Pancreas (tissue), 10 donors: Measurements from ENCODE around the gene MRPS2. TPM values are rescaled to one million over a fixed set of nuclear protein-coding genes. Genes with fewer than 3 reads are reported as not detected.
"Not testable (repeated sequence)": the region's sequence is repeated elsewhere in the genome, so short reads cannot be mapped to it uniquely, and the experiment has no call there.

Source experiments
- ATAC-seq, 4 donors: fragments of 200-7000 bp; cut with Tn5 transposase; one replicate each; pipeline versions ENCODE4 v1.8.0 to v1.9.1; 2020; ENCODE audit warnings: mild to moderate bottlenecking in 4 of 4, moderate library complexity in 4 of 4
- DNase-seq, 6 donors: peaks; one replicate each; pipeline ENCODE4 v3.0.0-alpha.2; 2020
- FAIRE-seq: peaks from 2 replicates; lab custom pipeline; 2012; peaks lifted over from hg19 to GRCh38; lab: Jason Lieb, UNC
- H3K27ac ChIP-seq, 4 donors: fragments of 200-600 bp; sonication (generic); 1 replicate in 3 of 4; 2 replicates in 1 of 4; pipeline versions ENCODE4 v1.5.0 to v1.8.0; 2020
- H3K27me3 ChIP-seq, 4 donors: fragments of 200-600 bp; one replicate each; pipeline ENCODE4 v1.8.0; 2021
- H3K36me3 ChIP-seq, 3 donors: fragments of 200-600 bp; sonication (generic) in 1 of 3; one replicate each; pipeline versions ENCODE4 v1.5.0 to v1.8.0; 2020 to 2021
- H3K4me1 ChIP-seq, 3 donors: fragments of 200-600 bp; one replicate each; pipeline ENCODE4 v1.8.0; 2021
- H3K4me3 ChIP-seq, 4 donors: fragments of 200-600 bp; sonication (generic) in 2 of 4; one replicate each; pipeline versions ENCODE4 v1.5.0 to v1.8.0; 2020 to 2021
- H3K9me3 ChIP-seq, 4 donors: fragments of 200-600 bp; one replicate each; pipeline ENCODE4 v1.8.0; 2021
- WGBS, 2 donors: extraction: QIAGEN DNeasy Blood & Tissue Kit; methylation state at CpG; one replicate each; pipeline ENCODE4 v1.1.7; 2013; 5-methylcytosine and 5-hydroxymethylcytosine counted together
- intact Hi-C, 3 donors: fragments of 100-400 bp; cut with DNase I; formaldehyde crosslinking; loops; one replicate each; pipeline versions ENCODE4 v1.11.1 to v1.14.2; 2022
- polyA plus RNA-seq, 2 donors: library from polyadenylated mRNA; stranded (reverse); fragments of 200-250 nt; gene quantifications; one replicate each; pipeline ENCODE4 v1.2.3, GENCODE V29; 2013
- total RNA-seq, 6 donors: library from RNA; stranded (reverse); fragmentation: NEBNext Ultra II Directional in 4 of 6; extraction: Animal tissue kit (Norgen Biotek cat#: 25700) in 4 of 6; gene quantifications; one replicate each; pipeline versions ENCODE4 v1.2.1 to v1.2.4, GENCODE V29; 2021 to 2023
- TF ChIP-seq, protein P1 (sequence below), 4 donors: fragments of 200-600 bp; sonication (generic) in 3 of 4; IDR thresholded peaks; one replicate each; pipeline versions ENCODE4 v1.5.0 to v1.8.0; 2021; ENCODE audit warnings: antibody characterized with exemption in 4 of 4
- donor health status: healthy with polysubstance abuse.
- donor health status: DM: no; HTN: no; CAD: no; lungs with moderate emphysema.
- donor health status: DM: no; HTN: no; CAD: no.
- donor health status: control.
- donor health status: control.
- donor health status: Bipolar disorder and iron deficiency.
- donor health status: DM: yes; HTN: yes; CAD: no.
- donor health status: DM: no; HTN: no; CAD: no.
- donor health status: DM: no; HTN: no; CAD: no.
- donor health status: DM: yes; HTN: yes; CAD: no.

Gene MRPS2
- total and polyA plus RNA-seq, 8 donors = 16.0 to 34.9 (median 19.1) TPM

DNA sequence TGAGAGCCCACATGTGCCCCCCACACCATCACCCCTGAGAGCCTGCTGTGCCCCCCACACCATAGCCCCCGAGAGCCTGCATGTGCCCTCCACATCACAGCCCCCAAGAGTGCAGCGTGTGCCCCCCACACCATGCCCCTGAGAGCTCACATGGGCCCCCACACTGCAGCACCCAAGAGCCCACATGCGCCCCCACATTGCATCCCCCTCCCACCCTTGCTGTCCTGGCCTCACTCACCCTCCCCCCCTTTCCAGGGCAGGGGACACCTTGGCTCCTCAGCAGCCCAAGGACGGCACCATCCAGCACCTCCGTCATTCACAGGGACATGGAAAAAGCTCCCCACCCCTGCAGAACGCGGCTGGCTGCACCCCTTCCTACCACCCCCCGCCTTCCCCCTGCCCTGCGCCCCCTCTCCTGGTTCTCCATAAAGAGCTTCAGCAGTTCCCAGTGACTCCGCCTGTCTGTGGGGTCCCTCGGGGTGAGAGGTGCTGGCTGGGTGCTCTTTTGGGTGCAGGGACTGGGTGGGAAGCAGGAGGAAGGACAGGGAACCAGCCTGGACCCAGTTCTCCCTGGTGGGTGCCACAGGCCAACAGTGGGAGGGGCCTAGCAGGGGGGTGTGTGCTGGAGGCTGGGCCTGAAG lies 25.7 kb downstream of the MRPS2 start:
- no peak for ATAC-seq
- TF ChIP-seq, protein P1, sequence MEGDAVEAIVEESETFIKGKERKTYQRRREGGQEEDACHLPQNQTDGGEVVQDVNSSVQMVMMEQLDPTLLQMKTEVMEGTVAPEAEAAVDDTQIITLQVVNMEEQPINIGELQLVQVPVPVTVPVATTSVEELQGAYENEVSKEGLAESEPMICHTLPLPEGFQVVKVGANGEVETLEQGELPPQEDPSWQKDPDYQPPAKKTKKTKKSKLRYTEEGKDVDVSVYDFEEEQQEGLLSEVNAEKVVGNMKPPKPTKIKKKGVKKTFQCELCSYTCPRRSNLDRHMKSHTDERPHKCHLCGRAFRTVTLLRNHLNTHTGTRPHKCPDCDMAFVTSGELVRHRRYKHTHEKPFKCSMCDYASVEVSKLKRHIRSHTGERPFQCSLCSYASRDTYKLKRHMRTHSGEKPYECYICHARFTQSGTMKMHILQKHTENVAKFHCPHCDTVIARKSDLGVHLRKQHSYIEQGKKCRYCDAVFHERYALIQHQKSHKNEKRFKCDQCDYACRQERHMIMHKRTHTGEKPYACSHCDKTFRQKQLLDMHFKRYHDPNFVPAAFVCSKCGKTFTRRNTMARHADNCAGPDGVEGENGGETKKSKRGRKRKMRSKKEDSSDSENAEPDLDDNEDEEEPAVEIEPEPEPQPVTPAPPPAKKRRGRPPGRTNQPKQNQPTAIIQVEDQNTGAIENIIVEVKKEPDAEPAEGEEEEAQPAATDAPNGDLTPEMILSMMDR (IDR thresholded peaks at IDR 0.05) = no peak
- Histone ChIP-seq H3K27me3 (no peaks in the 10 kb centered on the region), H3K4me1 (no peaks in the 10 kb centered on the region), H3K9me3 (no peaks in the 10 kb centered on the region), H3K36me3 (no peaks in the 10 kb centered on the region), H3K4me3 (no peak overlapping the region), H3K27ac (no peak overlapping the region)
- FAIRE-seq = no peak
- 49 to 57% methylated on average over 11 of the region's 11 CpGs for WGBS, 2 donors
- intact Hi-C loops = no loop called here
- DNase-seq = no peak

DNA sequence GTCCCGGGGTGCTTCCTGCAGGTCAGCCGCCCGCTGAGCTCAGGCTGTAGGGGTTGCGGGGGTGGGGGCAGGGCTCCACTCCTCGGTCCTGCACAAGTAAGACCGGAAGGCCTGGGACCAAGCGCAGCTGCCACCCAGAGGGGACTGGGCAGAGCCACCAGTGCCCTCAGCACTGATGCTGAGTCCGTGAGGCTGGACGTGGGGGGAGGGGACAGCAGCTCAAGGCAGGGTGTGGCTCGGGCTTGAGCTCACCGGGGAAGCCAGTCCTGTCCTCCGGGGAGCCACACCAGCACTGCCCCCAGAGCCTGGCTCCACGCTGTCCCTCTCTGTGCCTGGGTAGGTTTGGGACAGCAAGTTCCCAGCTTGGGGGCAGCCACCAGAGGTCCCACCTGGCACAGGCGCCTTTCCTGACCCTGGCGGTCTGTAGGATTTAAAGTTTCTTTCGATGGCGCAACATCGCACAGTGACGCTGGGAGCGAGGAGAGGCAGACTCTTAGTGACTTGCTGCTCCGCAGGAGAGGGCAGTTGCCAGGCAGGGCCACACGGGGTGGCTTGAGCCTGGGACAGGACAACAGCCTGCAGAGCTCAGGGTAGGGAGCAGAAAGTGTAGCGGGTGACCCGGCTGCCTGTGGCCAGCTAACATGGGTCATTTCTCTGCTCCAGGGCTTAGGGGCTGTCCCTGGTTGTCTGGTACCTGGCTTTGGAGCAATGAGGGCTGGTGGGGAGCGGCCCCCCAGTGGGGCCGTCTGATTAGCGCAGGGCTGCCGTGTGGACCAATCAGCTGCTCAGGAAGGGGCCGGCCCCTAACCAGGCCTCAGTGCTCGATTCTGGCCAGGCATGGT lies 26.5 kb downstream of the MRPS2 start:
- WGBS, 2 donors = 52 to 59% methylated on average over 30 of the region's 30 CpGs
- no peak overlapping the region for H3K4me3 ChIP-seq
- no peaks in the 10 kb centered on the region for H3K27me3 ChIP-seq
- no peaks in the 10 kb centered on the region for H3K4me1 ChIP-seq
- ATAC-seq (no peak), FAIRE-seq (no peak), DNase-seq (peak in 2 of 6 donors; percentile 11 to 49)
- no peaks in the 10 kb centered on the region for H3K9me3 ChIP-seq
- TF ChIP-seq, protein P1 (IDR thresholded peaks at IDR 0.05) = no peak
- H3K27ac ChIP-seq = no peak overlapping the region
- intact Hi-C loops = no loop called here
- no peaks in the 10 kb centered on the region for H3K36me3 ChIP-seq

GRCh38 chr9:135528842-135529435 lies 28.5 kb downstream of the MRPS2 start:
- H3K4me3 ChIP-seq, DNase-seq, H3K27ac ChIP-seq, H3K4me1 ChIP-seq, FAIRE-seq, H3K27me3 ChIP-seq, H3K36me3 ChIP-seq, intact Hi-C loops, H3K9me3 ChIP-seq, ATAC-seq: not testable (repeated sequence)
- 89 to 96% methylated on average over 10 of the region's 10 CpGs for WGBS, 2 donors

DNA sequence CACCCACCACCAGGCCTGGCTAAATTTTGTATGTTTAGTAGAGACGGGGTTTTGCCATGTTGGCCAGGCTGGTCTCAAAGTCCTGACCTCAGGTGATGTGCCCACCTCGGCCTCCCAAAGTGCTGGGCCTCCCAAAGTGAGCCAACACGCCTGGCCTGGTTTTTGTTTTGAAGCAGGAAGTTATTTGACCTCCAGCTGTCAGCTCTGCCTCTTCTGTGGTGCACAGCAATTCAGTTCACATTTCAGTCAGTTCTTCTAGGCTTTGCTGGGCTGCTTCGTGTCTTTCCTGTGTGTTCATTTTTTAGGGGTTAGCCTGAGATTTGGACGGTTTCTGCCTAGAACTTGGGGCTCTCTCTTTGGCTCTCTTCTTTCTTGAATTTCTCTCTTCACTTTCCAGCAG lies 29.7 kb downstream of the MRPS2 start:
- ATAC-seq (no peak), DNase-seq (no peak), FAIRE-seq (no peak)
- WGBS, 2 donors = 49 to 62% methylated on average over 5 of the region's 5 CpGs
- no peaks in the 10 kb centered on the region for H3K27me3 ChIP-seq
- H3K4me3 ChIP-seq = no peak overlapping the region
- H3K9me3 ChIP-seq = no peaks in the 10 kb centered on the region
- intact Hi-C loops = no loop called here
- H3K4me1 ChIP-seq = no peaks in the 10 kb centered on the region
- H3K27ac ChIP-seq = no peak overlapping the region
- TF ChIP-seq, protein P1 (IDR thresholded peaks at IDR 0.05) = no peak
- no peaks in the 10 kb centered on the region for H3K36me3 ChIP-seq

DNA sequence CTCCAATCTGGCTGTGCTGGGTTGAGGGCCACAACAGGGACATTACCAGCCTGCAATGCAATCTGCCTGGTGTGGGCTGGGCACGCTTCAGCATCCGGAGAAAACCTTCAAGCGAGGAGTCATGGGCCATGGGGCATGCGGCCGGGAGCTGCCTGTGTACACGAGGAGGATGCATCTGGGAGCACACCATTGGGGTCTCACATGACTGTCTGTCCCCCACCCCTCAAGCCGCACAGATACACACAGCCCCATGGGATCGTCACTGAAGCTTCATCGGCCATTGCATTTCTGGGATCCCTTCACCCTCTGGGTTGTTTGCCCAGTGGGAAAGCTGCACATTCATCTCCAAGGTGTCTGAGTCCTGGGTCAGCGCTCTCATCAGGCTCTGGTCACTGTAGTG lies 30.6 kb downstream of the MRPS2 start:
- TF ChIP-seq, protein P1 (IDR thresholded peaks at IDR 0.05) = no peak
- H3K27me3 ChIP-seq = no peaks in the 10 kb centered on the region
- no peak for FAIRE-seq

More for the DNA sequence above, 30.6 kb downstream of the MRPS2 start:
- intact Hi-C loops = no loop called here
- Histone ChIP-seq H3K4me3 (no peak overlapping the region), H3K4me1 (no peaks in the 10 kb centered on the region), H3K9me3 (no peaks in the 10 kb centered on the region), H3K36me3 (no peaks in the 10 kb centered on the region), H3K27ac (no peak overlapping the region)
- DNase-seq = no peak
- no peak for ATAC-seq
- 76 to 77% methylated on average over 10 of the region's 10 CpGs for WGBS, 2 donors
